ENCODE measurements around the gene SFSWAP. TPM values are rescaled to one million over a fixed set of nuclear protein-coding genes. Genes with fewer than 3 reads are reported as not detected.
A peak's percentile ranks its signal among the peaks of the same experiment; 100 is the strongest.
"Not testable (repeated sequence)": the region's sequence is repeated elsewhere in the genome, so short reads cannot be mapped to it uniquely, and the experiment has no call there.

Gene SFSWAP
- total RNA-seq = 67.3 TPM

DNA sequence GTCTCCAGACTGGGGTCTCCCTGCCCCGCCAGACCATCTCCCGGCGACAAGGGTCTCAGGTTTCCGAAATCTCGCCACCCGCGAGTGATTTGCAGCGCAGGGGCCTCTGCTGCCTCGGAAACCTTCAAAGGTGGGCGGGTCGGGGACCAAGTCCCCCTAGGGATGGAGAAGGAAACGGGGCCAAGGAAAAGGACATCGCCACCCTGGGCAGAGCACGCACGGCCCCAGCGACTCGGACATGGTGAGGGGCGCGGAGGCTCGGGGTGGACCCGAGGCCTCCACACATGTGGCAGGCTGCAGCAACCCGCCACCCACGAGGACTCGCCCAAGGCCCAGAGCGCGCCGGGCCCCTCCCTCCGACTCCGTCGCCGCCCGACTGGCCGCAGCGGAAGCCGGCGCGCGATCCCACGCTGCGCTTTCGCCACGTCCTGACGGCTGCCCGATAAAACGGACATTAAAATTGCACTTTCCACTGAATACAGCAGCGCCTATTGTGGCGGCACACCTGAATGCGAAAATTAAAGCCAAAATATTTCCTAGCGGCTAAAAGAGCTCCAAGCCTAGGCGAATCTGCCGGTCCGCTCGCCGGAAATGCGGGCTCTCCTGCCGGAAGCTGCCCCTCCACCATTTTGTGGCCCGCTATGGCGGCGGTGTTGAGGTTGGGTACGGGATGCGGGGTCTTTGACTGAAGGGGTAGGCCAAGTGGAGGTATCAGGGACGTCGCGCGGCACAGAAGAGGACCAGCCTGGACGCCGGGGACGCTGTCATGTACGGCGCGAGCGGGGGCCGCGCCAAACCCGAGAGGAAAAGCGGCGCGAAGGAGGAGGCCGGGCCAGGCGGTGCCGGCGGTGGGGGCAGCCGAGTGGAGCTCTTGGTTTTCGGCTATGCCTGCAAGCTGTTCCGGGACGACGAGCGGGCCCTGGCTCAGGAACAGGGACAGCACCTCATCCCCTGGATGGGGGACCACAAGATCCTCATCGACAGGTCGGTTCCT, at the start of gene SFSWAP:
Gene SFSWAP (plus strand): TSS at position 627 of the 994 bp plus-strand sequence. CDS start 140 bp downstream, at position 767.
- intact Hi-C loops (cut with DNase I) = no loop called here
- ATAC-seq (peak; percentile 98), DNase-seq (ENCODE audit: low spot score) (peak; percentile 84)

DNA sequence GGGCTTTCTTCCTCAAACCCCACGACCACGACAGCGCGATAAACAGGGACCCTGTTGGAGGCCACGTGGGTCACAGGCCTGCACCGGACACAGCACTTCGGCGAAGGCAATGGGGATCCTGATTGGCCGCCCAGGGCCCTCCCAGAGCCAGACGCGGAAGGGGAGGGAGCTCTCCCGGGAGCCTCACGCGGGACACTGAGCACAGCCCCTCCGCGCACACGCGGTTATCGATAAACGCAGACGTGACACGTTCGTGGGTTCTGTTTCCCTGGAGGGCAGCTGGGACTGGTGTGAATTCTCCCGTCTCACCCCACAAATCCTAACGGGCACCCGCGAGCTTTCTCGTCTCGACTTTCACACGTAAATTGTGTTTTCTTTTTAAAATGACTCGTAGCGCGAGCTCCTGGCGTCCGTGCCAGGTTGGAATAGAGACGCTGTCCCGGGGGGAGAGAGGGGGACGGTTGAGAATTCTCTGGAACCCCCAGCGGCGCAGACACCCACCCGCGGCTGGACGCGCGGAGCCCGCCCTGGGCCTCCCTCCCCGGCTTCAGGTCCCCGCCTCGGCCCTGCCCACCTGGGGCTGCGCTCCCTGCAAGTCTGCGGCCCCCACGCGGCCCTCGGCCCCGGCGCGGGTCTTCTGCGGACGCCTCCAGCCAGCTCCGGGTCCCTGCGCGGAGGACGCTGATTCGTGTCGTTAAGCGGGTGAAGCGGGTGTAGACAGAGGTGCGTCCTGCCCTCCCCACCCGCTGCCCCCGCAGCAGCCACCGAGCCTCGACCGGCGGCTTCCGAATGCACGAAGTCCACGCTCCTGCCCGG, 49.5 kb upstream of the SFSWAP start:
- DNase-seq (ENCODE audit: low spot score); intact Hi-C loops (cut with DNase I): not testable (repeated sequence)
- peak; percentile 62 for ATAC-seq

DNA sequence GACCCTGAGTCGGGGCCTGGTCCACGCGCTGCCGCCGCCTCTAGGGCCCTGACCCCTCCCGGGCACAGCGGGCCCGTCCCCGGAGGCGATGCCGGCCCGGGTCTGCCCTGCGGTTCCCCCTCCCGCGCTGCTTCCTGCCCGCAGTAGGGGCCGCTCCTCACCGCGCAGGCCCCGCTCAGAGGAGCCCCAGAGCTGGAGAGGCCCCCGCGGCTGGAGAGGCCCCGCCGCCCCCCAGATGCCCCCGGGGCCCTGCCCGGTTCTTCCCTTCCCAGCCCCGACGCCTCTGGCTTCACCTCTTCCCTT, 49.0 kb upstream of the SFSWAP start:
- DNase-seq (ENCODE audit: low spot score); intact Hi-C loops (cut with DNase I); ATAC-seq: not testable (repeated sequence)

DNA sequence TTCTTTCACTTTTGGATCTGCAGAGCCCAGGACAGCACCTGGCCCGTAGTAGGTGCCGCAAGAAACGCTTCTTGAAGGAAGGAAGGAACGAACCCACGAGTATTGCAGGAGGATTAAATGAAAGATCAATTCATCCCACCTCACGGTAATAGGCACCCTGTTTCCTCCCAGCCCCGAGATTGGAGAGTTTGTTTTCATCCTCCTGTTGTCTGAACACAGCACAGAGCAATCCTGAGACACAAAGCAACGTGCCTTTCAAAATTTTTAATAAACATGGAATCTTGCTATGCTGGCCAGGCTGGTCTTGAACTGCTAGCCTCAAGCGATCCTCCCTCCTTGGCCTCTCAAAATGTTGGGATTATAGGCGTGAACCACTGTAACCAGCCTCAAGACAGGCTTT, 48.5 kb upstream of the SFSWAP start:
- DNase-seq (ENCODE audit: low spot score); intact Hi-C loops (cut with DNase I); ATAC-seq: not testable (repeated sequence)

DNA sequence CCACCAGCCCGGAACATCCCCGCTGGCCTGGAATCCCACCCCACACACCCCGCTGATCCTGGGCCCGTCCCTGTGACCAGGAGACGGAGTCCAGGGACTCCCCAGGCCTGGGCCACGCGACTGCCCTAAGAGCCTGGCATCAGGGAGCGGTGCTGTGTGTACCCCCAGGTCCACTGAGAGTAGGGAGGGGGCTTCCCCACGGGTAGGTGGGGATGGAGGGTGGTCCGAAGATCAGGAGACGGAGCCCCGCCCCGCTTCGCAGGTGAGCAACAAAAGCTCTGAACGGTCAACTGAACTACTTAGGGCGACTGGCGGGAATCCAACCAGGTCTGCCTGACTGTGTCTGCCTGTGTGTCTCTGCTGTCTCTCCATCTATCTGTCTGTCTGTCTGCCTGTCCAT, 45.2 kb upstream of the SFSWAP start:
- ATAC-seq; intact Hi-C loops (cut with DNase I); DNase-seq (ENCODE audit: low spot score): not testable (repeated sequence)

DNA sequence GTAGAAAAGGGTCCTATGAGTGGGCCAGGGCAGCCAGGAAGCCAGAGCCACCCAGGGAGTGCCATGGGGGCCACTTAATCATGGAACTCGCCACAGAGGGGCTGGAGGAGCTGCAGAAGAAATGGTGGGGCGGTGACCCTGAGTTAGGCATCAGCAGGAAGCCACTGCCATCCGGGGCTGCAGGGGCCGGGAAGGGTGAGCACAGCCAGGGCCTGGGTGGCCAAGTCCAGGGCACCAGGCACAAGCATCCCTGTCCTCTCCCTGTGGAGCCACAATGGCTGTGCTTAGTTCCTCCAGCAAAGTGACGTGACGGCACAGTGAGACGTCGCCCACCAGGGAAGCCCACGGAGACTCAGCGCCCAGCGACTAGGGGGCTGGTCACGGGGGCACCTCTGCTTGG, 44.4 kb upstream of the SFSWAP start:
- DNase-seq (ENCODE audit: low spot score); intact Hi-C loops (cut with DNase I): not testable (repeated sequence)
- peak; percentile 35 for ATAC-seq

DNA sequence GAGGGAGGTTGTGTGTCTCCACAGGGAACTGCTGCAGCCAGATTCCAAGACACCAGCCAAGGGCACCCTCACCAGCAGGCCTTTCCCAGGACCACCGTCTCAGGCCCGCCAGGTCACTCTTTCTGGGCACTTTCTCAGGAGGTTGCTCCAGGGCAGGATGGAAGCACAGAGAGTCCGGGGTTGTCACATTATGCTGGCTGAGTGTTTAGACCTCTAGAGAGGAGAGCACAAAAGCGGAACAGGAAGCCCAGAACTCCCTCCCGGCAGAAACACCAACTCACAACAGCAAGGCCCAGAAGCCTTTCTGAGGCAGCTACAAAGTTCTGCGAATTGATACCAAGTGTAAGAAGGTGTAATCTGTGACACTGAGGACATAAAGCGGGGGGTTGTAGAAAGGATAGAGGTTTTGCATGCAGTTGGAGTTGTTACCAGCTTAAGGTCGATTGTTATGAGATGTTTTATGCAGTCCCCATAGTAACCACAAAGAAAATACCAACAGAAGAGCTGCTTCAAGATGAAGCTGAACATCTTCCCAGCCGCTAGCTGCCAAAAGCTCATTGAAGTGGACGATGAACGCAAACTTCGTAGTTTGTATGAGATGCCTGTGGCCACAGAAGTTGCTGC, 43.8 kb upstream of the SFSWAP start:
- ATAC-seq; DNase-seq (ENCODE audit: low spot score); intact Hi-C loops (cut with DNase I): not testable (repeated sequence)

DNA sequence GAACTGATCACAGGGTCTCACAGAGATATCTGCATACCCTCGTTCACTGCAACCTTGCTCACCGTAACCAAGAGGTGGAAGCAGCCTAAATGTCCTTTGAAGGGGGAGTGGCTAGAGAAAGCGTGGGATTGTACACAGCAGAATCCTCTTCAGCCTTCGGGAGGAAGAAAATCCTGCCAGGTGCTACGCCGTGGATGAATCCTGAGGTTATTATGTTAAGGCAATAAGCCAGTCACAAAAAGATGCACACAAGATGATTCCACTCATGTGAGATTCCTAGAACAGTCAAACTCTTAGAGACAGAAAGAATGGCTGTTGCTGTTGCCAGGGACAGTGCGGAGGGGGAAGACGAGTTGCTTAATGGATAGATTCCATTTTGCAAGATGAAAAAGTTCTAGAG, 39.6 kb upstream of the SFSWAP start:
- DNase-seq (ENCODE audit: low spot score) (no peak), ATAC-seq (no peak)
- intact Hi-C loops (cut with DNase I) = no loop called here

DNA sequence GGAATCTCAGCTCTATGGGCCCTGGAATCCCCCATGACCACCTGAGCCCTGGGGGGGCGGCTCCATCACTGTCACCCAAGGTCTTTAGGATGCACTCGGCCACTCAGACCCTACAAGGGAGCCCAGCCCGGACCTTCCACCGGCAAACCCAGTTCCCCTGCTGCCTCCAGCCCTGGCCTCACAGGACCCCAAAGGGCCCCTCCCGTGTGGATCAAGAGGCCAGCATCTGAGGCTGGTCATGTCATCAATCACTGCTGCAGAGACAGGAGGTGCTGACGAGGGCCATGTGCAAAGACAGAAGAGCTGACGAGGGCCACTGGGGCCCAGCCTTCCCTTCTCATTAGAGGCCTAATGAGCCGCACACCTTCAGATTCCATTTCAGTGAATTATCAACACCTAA, 39.0 kb upstream of the SFSWAP start:
- ATAC-seq (no peak), DNase-seq (ENCODE audit: low spot score) (no peak)
- intact Hi-C loops (cut with DNase I) = no loop called here

DNA sequence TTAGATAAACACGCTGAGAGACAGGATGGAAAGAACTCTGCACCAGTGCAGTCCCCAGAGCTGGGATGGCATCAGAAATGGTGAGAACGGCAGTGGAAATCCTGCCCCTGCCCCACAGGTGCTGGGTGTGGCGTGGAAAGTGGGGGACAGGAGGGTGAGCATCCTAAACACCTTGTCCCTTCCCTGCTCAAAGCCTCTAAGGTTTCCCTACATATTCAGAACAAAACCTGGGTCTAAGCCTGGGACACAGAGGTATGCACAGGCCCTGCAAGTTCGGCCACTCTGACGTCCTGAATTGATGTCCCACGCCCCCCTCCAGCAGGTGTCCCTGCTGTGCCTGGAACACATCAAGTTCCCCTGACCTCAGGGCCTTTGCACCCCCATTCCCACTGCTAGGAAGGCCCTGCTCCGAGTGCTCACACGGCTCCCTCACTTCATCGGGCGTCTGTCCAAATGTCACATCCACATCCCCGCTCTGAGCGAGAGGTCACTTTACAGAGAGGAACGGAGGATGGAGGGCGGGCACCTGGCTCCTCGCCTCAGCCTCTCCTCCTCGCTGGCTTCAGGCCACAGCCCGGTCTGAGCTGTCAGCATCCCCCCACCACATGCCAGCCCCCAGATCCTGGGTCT, 38.5 kb upstream of the SFSWAP start:
- ATAC-seq (no peak), DNase-seq (ENCODE audit: low spot score) (no peak)
- intact Hi-C loops (cut with DNase I) = no loop called here

DNA sequence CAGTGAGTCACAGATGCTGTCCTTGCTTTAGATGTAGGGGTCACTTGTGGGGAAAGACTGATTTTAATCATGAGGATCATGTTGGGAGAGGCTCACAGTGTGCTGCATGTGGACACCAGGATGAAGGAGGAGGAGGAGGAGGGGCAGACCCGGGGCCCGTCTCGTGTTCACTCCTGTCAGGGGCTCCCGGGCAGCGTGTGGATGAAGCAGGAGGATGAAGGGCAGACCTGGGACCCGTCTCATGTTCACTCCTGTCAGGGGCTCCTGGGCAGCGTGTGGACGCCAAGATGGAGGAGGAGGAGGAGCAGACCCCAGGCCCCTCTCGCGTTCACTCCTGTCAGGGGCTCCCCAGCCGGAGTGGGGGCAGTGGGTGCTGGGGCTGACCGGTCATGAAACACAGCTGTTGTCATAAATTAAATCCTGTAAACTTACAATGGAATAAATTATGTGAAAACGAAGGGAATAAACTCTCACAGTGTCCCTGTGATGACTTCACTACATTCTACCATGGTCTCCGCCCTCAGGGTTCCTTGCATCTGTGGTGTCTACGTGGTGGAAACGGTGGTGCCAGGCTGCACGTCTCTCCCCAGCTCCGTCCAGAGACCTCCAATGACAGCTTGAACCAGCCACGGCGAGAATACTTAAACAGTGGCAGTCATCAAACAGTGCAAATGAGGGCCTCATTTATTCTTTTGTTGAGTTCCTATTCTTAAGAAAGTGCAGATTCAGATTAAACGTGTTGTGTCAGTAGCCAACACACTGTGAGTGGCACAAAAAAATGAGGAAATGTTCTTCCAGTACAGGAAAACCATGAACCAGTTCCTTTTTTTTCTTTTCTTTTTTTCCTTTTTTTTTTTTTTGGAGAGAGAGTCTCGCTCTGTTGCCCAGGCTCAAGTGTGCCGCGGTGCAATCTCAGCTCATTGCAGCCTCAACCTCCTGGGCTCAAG, 37.7 kb upstream of the SFSWAP start:
- DNase-seq (ENCODE audit: low spot score) = no peak
- intact Hi-C loops (cut with DNase I) = no loop called here
- ATAC-seq = peak; percentile 46

DNA sequence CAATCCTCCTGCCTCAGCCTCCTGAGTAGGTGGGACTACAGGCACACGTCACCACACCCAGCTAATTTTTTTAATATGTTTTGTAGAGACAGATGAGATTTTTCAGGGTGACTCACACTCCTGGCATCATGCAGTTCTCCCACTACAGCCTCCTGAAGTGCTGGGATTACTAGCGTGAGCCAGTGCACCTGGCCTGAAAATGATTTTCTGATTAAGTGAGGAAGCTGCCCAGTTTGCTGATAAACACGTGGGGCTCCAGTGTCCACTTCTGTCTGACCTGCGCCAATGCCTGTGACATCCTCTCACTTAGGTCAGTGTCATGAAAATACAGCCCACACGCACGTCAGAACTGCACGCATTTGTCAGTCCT, 37.0 kb upstream of the SFSWAP start:
- no peak for DNase-seq (ENCODE audit: low spot score)
- no peak for ATAC-seq
- intact Hi-C loops (cut with DNase I) = no loop called here

DNA sequence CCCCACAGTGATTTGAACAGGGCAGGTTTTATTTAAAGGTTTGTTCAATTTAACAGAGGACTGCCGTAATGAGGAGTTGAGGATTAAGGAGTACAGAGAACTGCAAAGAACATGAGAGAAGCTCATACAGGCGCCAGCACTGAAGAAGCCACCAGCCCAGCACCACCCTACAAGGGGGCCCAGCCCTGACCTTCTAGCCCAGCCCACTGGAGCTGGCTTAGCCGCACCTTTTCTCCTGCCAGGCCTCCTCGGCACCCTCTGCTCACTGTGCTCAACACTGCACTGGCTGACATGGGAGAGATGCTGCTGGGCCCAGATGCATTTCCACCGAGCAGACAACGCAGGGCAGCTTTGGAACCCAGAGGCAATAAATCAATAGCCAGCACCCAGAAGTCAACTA, 36.5 kb upstream of the SFSWAP start:
- no peak for DNase-seq (ENCODE audit: low spot score)
- intact Hi-C loops (cut with DNase I) = no loop called here
- no peak for ATAC-seq

DNA sequence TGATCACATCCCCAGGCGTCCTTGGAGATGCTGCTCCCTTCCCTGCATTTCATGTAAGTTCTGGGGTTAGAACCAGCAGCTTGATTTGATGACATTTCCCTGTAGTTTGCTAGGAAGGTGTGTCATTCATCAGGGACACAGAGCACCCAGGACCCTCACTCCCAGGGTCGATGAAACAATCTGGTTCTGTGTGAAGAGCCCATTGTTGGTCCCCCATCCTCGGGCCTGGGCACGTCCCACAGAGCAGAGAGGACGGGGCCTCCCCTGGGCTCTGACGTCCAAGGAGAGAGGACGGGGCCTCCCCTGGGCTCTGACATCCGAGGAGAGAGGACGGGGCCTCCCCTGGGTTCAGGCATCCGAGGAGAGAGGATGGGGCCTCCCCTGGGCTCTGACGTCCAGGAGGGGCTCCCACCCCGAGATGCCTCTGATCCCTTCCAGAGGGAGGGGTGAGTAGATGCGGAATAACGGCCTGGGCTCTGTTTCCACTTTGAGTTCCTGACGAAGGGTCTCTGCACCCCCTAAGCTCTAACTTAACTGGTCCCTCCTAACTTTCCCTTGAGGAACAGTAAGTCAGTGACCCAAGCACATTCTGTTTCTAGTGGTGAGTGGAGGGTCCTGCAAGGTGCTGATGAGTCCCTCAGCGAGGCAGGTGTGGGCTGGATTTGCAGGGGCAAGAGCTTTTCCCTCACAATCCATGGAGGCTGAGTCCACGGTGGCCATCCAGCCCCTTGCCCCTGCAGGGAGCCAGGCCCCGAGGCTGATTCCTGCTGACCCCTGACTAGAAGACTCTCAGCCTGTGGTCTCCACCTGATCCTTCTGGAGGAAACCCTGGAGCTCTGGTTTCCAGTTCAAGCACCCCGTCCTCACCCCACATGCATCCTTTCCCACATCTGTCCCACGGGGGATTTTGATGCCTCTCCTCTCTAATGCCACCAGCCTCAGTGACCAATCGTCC, 35.5 kb upstream of the SFSWAP start:
- intact Hi-C loops (cut with DNase I) = no loop called here
- DNase-seq (ENCODE audit: low spot score) = no peak
- ATAC-seq = no peak

DNA sequence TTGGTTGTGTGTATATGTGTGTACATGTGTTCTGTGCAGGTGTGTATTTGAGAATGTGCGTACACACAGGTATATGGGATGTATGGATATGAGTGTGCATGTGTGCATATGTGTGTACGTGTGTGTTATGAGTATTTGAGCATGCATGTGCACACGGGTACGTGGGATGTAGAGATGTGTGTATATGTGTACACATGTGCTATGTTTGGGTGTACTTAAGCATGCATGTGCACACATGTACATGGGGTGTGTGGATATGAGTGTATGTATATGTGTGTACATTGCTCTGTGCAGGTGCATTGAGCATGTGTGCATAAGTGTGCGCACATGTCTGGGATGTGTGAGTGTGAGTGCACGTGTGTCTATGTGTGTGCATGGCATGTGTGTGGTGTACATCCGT, 34.3 kb upstream of the SFSWAP start:
- intact Hi-C loops (cut with DNase I) = no loop called here
- DNase-seq (ENCODE audit: low spot score) = no peak
- no peak for ATAC-seq

DNA sequence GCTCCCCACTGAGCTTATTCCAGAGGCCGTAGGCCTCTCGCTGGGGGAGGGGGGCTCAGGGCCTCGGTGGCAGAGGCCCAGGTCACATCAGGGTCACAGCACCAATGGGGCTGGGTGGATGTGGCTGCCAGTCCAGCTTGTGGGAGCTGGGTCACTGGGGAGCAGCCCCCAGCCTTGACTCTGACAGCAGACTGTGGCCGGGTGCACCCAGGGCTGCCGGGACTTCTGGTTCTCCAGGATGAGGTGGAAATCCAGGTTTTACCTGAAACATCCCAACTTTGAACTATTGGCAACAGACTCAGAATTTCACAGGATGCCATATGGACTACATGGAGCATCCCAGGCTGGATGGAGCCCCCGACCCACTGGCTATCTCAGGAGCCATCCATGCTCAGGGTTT, 33.8 kb upstream of the SFSWAP start:
- intact Hi-C loops (cut with DNase I); DNase-seq (ENCODE audit: low spot score); ATAC-seq: not testable (repeated sequence)

DNA sequence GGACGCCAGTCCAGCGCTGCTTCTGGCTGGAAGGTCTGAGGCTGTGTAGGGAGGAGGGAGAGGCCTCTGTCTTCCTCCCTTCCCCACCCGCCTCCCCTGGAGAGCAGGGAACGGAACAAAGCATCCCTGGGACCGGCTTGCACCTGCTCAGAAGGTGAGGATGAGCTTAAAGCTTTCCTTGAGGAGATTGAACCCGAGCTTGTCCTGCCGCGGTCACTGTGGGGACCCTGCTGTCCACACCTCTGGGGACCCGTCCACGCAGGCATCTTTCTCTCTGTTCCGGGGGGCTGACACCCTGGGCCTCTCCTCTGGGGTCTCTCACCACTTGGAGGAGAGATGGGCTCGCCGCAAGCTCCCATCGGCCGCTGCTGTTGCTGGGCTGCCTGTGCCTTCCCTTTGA, 33.2 kb upstream of the SFSWAP start:
- ATAC-seq (no peak), DNase-seq (ENCODE audit: low spot score) (no peak)
- intact Hi-C loops (cut with DNase I) = no loop called here

Data from sciatic nerve (tissue), 2 donors.